ENCODE results near the gene MYO18A.

Gene MYO18A

DNA sequence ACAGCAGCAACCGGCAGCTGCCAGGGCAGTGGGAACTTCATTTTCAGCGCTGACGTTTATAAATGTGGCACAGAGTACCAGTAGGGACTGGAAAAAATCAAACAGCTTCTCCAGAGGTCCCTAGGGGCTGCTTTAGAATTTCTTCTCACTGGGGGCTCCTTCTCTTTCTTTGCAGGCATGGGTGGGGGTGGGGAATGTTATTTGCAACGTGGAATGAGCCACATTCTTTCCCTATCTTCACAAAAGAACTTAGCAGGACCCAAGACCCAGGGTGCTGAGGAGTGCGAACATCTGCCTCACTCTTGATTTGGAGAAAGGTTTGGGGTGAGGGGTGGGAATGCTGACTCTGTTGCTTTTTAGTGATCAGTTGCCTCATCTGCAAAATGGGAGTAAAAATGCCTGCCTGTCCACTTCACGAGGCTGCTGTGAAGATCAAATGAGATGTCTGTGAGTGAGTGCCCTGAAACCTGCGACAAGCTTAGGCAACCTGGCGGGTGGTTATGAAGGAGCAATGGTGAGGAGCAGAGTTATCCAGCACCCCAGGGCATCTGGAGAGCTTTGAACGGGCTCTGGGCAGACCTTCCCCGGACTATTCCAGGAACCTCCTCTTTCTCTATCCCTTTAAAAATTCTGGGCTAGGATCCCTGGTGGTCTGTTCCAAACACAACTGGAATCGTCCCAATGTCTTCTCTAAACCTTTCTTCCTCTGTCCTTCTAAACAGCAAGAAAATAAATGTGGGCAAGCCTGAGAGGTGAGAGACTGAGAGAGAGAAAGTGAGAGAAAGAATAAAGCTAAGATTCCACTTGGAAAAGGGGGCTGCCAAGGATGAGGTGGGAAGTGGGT, 148.0 kb downstream of the MYO18A start:
- no peak for TF ChIP-seq POLR2A (IDR thresholded peaks at IDR 0.05; ENCODE audit: low read depth, low read length)
- DNase-seq (ENCODE audit: insufficient read length, low spot score) (no peak), FAIRE-seq (no peak)

DNA sequence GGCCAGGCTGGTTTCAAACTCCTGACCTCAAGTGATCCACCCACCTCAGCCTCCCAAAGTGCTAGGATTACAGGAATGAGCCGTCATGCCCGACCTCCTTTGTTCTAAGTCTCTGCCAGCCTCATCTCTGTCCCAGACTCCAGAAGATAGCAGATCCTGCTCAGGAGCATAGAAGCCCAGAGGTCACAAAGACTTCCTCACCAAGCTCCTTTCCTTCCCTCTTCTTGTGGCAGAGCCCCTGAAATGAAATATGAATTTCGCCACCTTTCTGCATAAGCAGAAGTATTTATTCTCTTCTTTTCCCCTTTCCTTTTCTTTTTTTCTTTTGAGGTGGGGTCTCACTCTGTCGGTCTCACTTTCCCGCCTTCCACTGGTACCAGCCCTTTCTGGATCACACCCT, 148.7 kb downstream of the MYO18A start:
- no peak for FAIRE-seq
- no peak for TF ChIP-seq POLR2A (IDR thresholded peaks at IDR 0.05; ENCODE audit: low read depth, low read length)

GRCh38 chr17:29024316-29024952, 155.8 kb downstream of the MYO18A start:
- TF ChIP-seq POLR2A (IDR thresholded peaks at IDR 0.05; ENCODE audit: low read depth, low read length): no peak
- FAIRE-seq: no peak
- DNase-seq (ENCODE audit: insufficient read length, low spot score): no peak

More for the DNA sequence above, 148.7 kb downstream of the MYO18A start:
- DNase-seq (ENCODE audit: insufficient read length, low spot score): no peak

GRCh38 chr17:29022074-29022473, 158.1 kb downstream of the MYO18A start:
- FAIRE-seq (no peak), DNase-seq (ENCODE audit: insufficient read length, low spot score) (no peak)
- no peak for TF ChIP-seq POLR2A (IDR thresholded peaks at IDR 0.05; ENCODE audit: low read depth, low read length)

DNA sequence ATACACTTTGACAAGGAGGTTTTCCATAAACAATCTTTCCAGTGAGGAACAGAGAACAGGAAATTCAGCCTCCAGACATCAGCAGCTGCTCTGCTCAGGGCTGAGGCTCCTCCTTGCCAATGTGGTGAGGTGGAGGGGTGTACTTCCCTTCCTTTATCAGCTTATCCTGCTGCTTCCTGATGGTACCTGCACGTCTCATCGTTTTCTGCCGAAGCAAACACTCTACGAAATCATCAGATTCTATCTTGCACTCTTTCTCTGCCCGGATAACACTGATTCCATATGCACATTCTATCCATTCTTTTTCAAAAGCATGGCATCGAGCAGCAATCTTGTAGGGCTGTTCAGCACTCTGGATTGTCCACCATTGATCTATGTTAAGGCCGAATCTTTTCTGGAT, 159.0 kb downstream of the MYO18A start:
- no peak for FAIRE-seq
- TF ChIP-seq POLR2A (IDR thresholded peaks at IDR 0.05; ENCODE audit: low read depth, low read length): no peak

More for the DNA sequence above, 159.0 kb downstream of the MYO18A start:
- no peak for DNase-seq (ENCODE audit: insufficient read length, low spot score)

Data from H54 (cell line).